Mesodermal cell (in vitro differentiated cells): ENCODE results near the gene HDDC3.
"Not testable (repeated sequence)": the region's sequence is repeated elsewhere in the genome, so short reads cannot be mapped to it uniquely, and the experiment has no call there.

Experiments
- H3K27ac ChIP-seq: 2 replicates; pipeline ENCODE4 v1.7.0; 2013; ENCODE audit warnings: mild to moderate bottlenecking, low read depth, low read length, moderate library complexity; ENCODE audit not compliant: severe bottlenecking
- H3K36me3 ChIP-seq: 2 replicates; pipeline ENCODE4 v1.7.1; 2013; ENCODE audit warnings: mild to moderate bottlenecking, low read length, moderate library complexity; ENCODE audit not compliant: control insufficient read depth, insufficient read depth
- H3K4me1 ChIP-seq: one replicate; pipeline ENCODE4 v1.7.1; 2013; ENCODE audit warnings: mild to moderate bottlenecking, low read length; ENCODE audit not compliant: insufficient read depth, control insufficient read depth, poor library complexity, severe bottlenecking
- H3K4me3 ChIP-seq: 2 replicates; pipeline ENCODE4 v1.7.0; 2013; ENCODE audit warnings: low read length, control low read depth, mild to moderate bottlenecking; ENCODE audit not compliant: insufficient read depth, poor library complexity, severe bottlenecking; ENCODE audit errors: extremely low read depth
- H3K9me3 ChIP-seq: 2 replicates; pipeline ENCODE4 v1.7.1; 2013; ENCODE audit warnings: mild to moderate bottlenecking, low read length, moderate library complexity; ENCODE audit not compliant: control insufficient read depth
- WGBS, 2 experiments: methylation state at CpG; one replicate each; pipeline ENCODE4 v1.1.5; 2013; ENCODE audit warnings: missing lambda C conversion rate in 2 of 2; ENCODE audit not compliant: insufficient coverage in 2 of 2; 5-methylcytosine and 5-hydroxymethylcytosine counted together

Gene HDDC3

GRCh38 chr15:90915216-90915807 is 17.0 kb downstream of the HDDC3 start:
- Histone ChIP-seq H3K9me3 (no peaks in the 10 kb centered on the region), H3K4me1 (peaks cover 10% of the 10 kb centered on the region), H3K27ac (peak overlapping the region; percentile 1), H3K36me3 (peaks cover 51% of the 10 kb centered on the region), H3K4me3 (no peak overlapping the region)
- 91 to 97% methylated on average over 4 to 6 of the region's 7 CpGs for WGBS, 2 experiments

- H3K36me3 ChIP-seq: peaks cover 43% of the 10 kb centered on the region
- H3K9me3 ChIP-seq: no peaks in the 10 kb centered on the region
- WGBS, 2 experiments: 92 to 94% methylated on average over 18 to 20 of the region's 22 CpGs
- no peak overlapping the region for H3K27ac ChIP-seq
- no peak overlapping the region for H3K4me3 ChIP-seq
- peaks cover 10% of the 10 kb centered on the region for H3K4me1 ChIP-seq
These were observed 17.9 kb downstream of the HDDC3 start for GRCh38 chr15:90914305-90915080.

- Histone ChIP-seq H3K4me3 (no peak overlapping the region), H3K9me3 (no peaks in the 10 kb centered on the region), H3K36me3 (peaks cover 42% of the 10 kb centered on the region), H3K27ac (no peak overlapping the region), H3K4me1 (peaks cover 10% of the 10 kb centered on the region)
- WGBS, 2 experiments: 88 to 95% methylated on average over 9 to 11 of the region's 12 CpGs
These were observed 18.9 kb downstream of the HDDC3 start for GRCh38 chr15:90913398-90913944.

GRCh38 chr15:90912770-90913075 is 19.6 kb downstream of the HDDC3 start:
- Histone ChIP-seq H3K4me1 (peaks cover 10% of the 10 kb centered on the region), H3K9me3 (no peaks in the 10 kb centered on the region), H3K27ac (no peak overlapping the region), H3K36me3 (peaks cover 38% of the 10 kb centered on the region), H3K4me3 (no peak overlapping the region)
- 97 to 98% methylated on average over 6 of the region's 7 CpGs for WGBS, 2 experiments

- H3K4me1 ChIP-seq: peaks cover 10% of the 10 kb centered on the region
- H3K9me3 ChIP-seq: no peaks in the 10 kb centered on the region
- 96 to 97% methylated on average over 27 to 30 of the region's 30 CpGs for WGBS, 2 experiments
- H3K4me3 ChIP-seq: no peak overlapping the region
- H3K27ac ChIP-seq: no peak overlapping the region
- H3K36me3 ChIP-seq: peaks cover 43% of the 10 kb centered on the region
These were observed 20.2 kb downstream of the HDDC3 start for GRCh38 chr15:90911906-90912769.

- H3K36me3 ChIP-seq: peaks cover 50% of the 10 kb centered on the region
- no peak overlapping the region for H3K4me3 ChIP-seq
- WGBS, 2 experiments: 96 to 97% methylated on average over 11 to 17 of the region's 19 CpGs
- no peaks in the 10 kb centered on the region for H3K9me3 ChIP-seq
- no peak overlapping the region for H3K27ac ChIP-seq
- H3K4me1 ChIP-seq: peaks cover 9% of the 10 kb centered on the region
These were observed 21.1 kb downstream of the HDDC3 start for GRCh38 chr15:90911302-90911623.

GRCh38 chr15:90910441-90911301 is 21.7 kb downstream of the HDDC3 start:
- no peak overlapping the region for H3K27ac ChIP-seq
- H3K36me3 ChIP-seq: peaks cover 56% of the 10 kb centered on the region
- H3K4me1 ChIP-seq: peaks cover 3% of the 10 kb centered on the region
- H3K9me3 ChIP-seq: no peaks in the 10 kb centered on the region
- no peak overlapping the region for H3K4me3 ChIP-seq
- 96 to 100% methylated on average over 10 to 19 of the region's 24 CpGs for WGBS, 2 experiments

- Histone ChIP-seq H3K4me1 (no peaks in the 10 kb centered on the region), H3K36me3 (peaks cover 63% of the 10 kb centered on the region), H3K9me3 (no peaks in the 10 kb centered on the region), H3K4me3 (no peak overlapping the region), H3K27ac (no peak overlapping the region)
- WGBS, 2 experiments: 97 to 99% methylated on average over 8 of the region's 8 CpGs
These were observed 22.4 kb downstream of the HDDC3 start for GRCh38 chr15:90909976-90910375.

- H3K4me3 ChIP-seq, H3K9me3 ChIP-seq, H3K4me1 ChIP-seq, H3K27ac ChIP-seq: not testable (repeated sequence)
- peaks cover 63% of the 10 kb centered on the region for H3K36me3 ChIP-seq
- 94 to 96% methylated on average over 6 to 9 of the region's 11 CpGs for WGBS, 2 experiments
These were observed 22.9 kb downstream of the HDDC3 start for GRCh38 chr15:90909449-90909848.
